Lower leg skin (tissue), 4 donors: Measurements from ENCODE around the gene CD200. TPM values are rescaled to one million over a fixed set of nuclear protein-coding genes. Genes with fewer than 3 reads are reported as not detected.

ENCODE experiments used
- DNase-seq, 2 donors: peaks; one replicate each; pipeline ENCODE4 v3.0.0-alpha.2; 2019; ENCODE audit warnings: low spot score in 2 of 2
- H3K4me3 ChIP-seq: fragments of 200-600 bp; sonication (generic); 2 replicates; pipeline ENCODE4 v1.5.1; 2017; ENCODE audit warnings: mild to moderate bottlenecking, low read depth; ENCODE audit not compliant: poor library complexity, severe bottlenecking
- CTCF ChIP-seq, 3 donors: fragments of 450-650 bp; IDR thresholded peaks; one replicate each; pipeline ENCODE4 v1.5.1; 2016; ENCODE audit warnings: antibody characterized with exemption in 3 of 3, mild to moderate bottlenecking in 3 of 3, moderate library complexity in 2 of 3
- POLR2A ChIP-seq, 2 donors: fragments of 450-650 bp; IDR thresholded peaks; one replicate each; pipeline ENCODE4 v1.6.1; 2016 to 2017; ENCODE audit warnings: antibody characterized with exemption in 2 of 2, mild to moderate bottlenecking in 1 of 2, moderate library complexity in 1 of 2
- WGBS, 2 donors: methylation state at CpG; one replicate each; pipeline ENCODE4 v1.1.5; 2018; 5-methylcytosine and 5-hydroxymethylcytosine counted together
- intact Hi-C: fragments of 100-400 bp; cut with DNase I; formaldehyde crosslinking; loops from one replicate; pipeline ENCODE4 v1.15.0; 2023; ENCODE audit warnings: low total_unique reads
- total RNA-seq, 4 donors: library from RNA; depleted of rRNA; stranded (reverse); fragments of >200 nt; gene quantifications; one replicate each; pipeline ENCODE4 v1.1.0, GENCODE V29; 2016

Gene CD200
- total RNA-seq, 4 donors from 2014 or later, result 2.7 to 8.2 (median 5.6) TPM

- intact Hi-C loops, result no loop called here
- no peak for DNase-seq
- no peak overlapping the region for H3K4me3 ChIP-seq
- WGBS, 2 donors, result 84 to 89% methylated on average over 11 of the region's 11 CpGs
- no peak for TF ChIP-seq POLR2A (IDR thresholded peaks at IDR 0.05)
- no peak for TF ChIP-seq CTCF (IDR thresholded peaks at IDR 0.05)
These were observed 30.7 kb upstream of the CD200 start for GRCh38 chr3:112302150-112302830.

GRCh38 chr3:112302881-112303763 lies 29.8 kb upstream of the CD200 start:
- intact Hi-C loops, result no loop called here
- no peak overlapping the region for H3K4me3 ChIP-seq
- no peak for DNase-seq
- no peak for TF ChIP-seq CTCF (IDR thresholded peaks at IDR 0.05)
- no peak for TF ChIP-seq POLR2A (IDR thresholded peaks at IDR 0.05)
- WGBS, 2 donors, result 37 to 40% methylated on average over 12 of the region's 12 CpGs

GRCh38 chr3:112303764-112304325 lies 29.1 kb upstream of the CD200 start:
- no peak for TF ChIP-seq CTCF (IDR thresholded peaks at IDR 0.05)
- no peak for TF ChIP-seq POLR2A (IDR thresholded peaks at IDR 0.05)
- intact Hi-C loops, result no loop called here
- whole genome bisulfite sequencing, 2 donors, result 5 to 9% methylated on average over 11 of the region's 11 CpGs
- H3K4me3 ChIP-seq, result no peak overlapping the region
- no peak for DNase-seq

GRCh38 chr3:112304611-112305010 lies 28.3 kb upstream of the CD200 start:
- intact Hi-C loops, result no loop called here
- no peak overlapping the region for H3K4me3 ChIP-seq

GRCh38 chr3:112306825-112307224 lies 26.1 kb upstream of the CD200 start:
- 86% methylated on average over 9 of the region's 9 CpGs for WGBS, 2 donors
- intact Hi-C loops, result no loop called here
- DNase-seq, result no peak
- H3K4me3 ChIP-seq, result no peak overlapping the region
- TF ChIP-seq CTCF (IDR thresholded peaks at IDR 0.05), result no peak
- TF ChIP-seq POLR2A (IDR thresholded peaks at IDR 0.05), result no peak

More at GRCh38 chr3:112304611-112305010, 28.3 kb upstream of the CD200 start:
- WGBS, 2 donors, result 53 to 55% methylated on average over 2 of the region's 2 CpGs
- no peak for DNase-seq
- no peak for TF ChIP-seq CTCF (IDR thresholded peaks at IDR 0.05)
- TF ChIP-seq POLR2A (IDR thresholded peaks at IDR 0.05), result no peak
